Liver (tissue), 9 donors: Measurements from ENCODE around the gene HS1BP3. TPM values are rescaled to one million over a fixed set of nuclear protein-coding genes. Genes with fewer than 3 reads are reported as not detected.
A peak's percentile ranks its signal among the peaks of the same experiment; 100 is the strongest.

Source experiments
- DNase-seq: peaks from one replicate; pipeline ENCODE4 v3.0.0-alpha.2; 2017; ENCODE audit warnings: low spot score
- H3K27ac ChIP-seq, 2 donors: one replicate each; pipeline ENCODE4 v1.7.0; 2013; ENCODE audit warnings: inconsistent platforms in 2 of 2, low read length in 2 of 2, control low read depth in 1 of 2, low read depth in 1 of 2, mild to moderate bottlenecking in 1 of 2
- H3K27me3 ChIP-seq, 4 donors: one replicate each; pipeline versions ENCODE4 v1.6.1 to v1.7.0; 2013; ENCODE audit warnings: low read length in 3 of 4, inconsistent platforms in 1 of 4, mild to moderate bottlenecking in 1 of 4, moderate library complexity in 1 of 4; ENCODE audit not compliant: control insufficient read depth in 4 of 4, insufficient read depth in 4 of 4
- H3K36me3 ChIP-seq, 4 donors: one replicate each; pipeline versions ENCODE4 v1.6.1 to v1.7.0; 2013; ENCODE audit warnings: low read length in 3 of 4, mild to moderate bottlenecking in 3 of 4, low read depth in 1 of 4, moderate library complexity in 1 of 4; ENCODE audit not compliant: control insufficient read depth in 4 of 4, insufficient read depth in 3 of 4
- H3K4me1 ChIP-seq, 4 donors: one replicate each; pipeline versions ENCODE4 v1.6.1 to v1.7.0; 2013; ENCODE audit warnings: low read length in 3 of 4, mild to moderate bottlenecking in 3 of 4, moderate library complexity in 1 of 4; ENCODE audit not compliant: control insufficient read depth in 4 of 4, insufficient read depth in 4 of 4
- H3K4me3 ChIP-seq, 3 donors: one replicate each; pipeline versions ENCODE4 v1.6.1 to v1.7.0; 2013; ENCODE audit warnings: low read length in 3 of 3, control low read depth in 1 of 3, low read depth in 1 of 3, mild to moderate bottlenecking in 1 of 3
- H3K9ac ChIP-seq, 2 donors: one replicate each; pipeline ENCODE4 v1.7.0; 2013; ENCODE audit warnings: low read length in 2 of 2, mild to moderate bottlenecking in 2 of 2, moderate library complexity in 2 of 2, control low read depth in 1 of 2, low read depth in 1 of 2
- H3K9me3 ChIP-seq, 4 donors: one replicate each; pipeline versions ENCODE4 v1.6.1 to v1.7.0; 2013; ENCODE audit warnings: low read length in 3 of 4; ENCODE audit not compliant: control insufficient read depth in 4 of 4
- EGR1 ChIP-seq, 2 donors: IDR thresholded peaks; 2 replicates each; pipeline ENCODE4 v1.6.1; 2016 to 2018; ENCODE audit warnings: antibody characterized with exemption in 2 of 2, low read depth in 2 of 2
- FOXA1 ChIP-seq: IDR thresholded peaks from 2 replicates; pipeline ENCODE4 v1.6.1; 2016; ENCODE audit warnings: antibody characterized with exemption
- FOXA2 ChIP-seq: IDR thresholded peaks from 2 replicates; pipeline ENCODE4 v1.6.1; 2016; ENCODE audit warnings: antibody characterized with exemption
- GABPA ChIP-seq, 2 donors: IDR thresholded peaks in 1 of 2; conservative IDR thresholded peaks in 1 of 2; 2 replicates each; pipeline ENCODE4 v1.6.1; 2016; ENCODE audit warnings: antibody characterized with exemption in 2 of 2, mild to moderate bottlenecking in 1 of 2, moderate library complexity in 1 of 2
- JUND ChIP-seq, 2 donors: IDR thresholded peaks; 2 replicates each; pipeline ENCODE4 v1.6.1; 2016; ENCODE audit warnings: antibody characterized with exemption in 2 of 2
- RAD21 ChIP-seq, 2 donors: IDR thresholded peaks; 2 replicates each; pipeline ENCODE4 v1.6.1; 2016; ENCODE audit warnings: antibody characterized with exemption in 2 of 2, mild to moderate bottlenecking in 2 of 2
- REST ChIP-seq: IDR thresholded peaks from 2 replicates; pipeline ENCODE4 v1.6.1; 2016; ENCODE audit warnings: antibody characterized with exemption, mild to moderate bottlenecking
- RXRA ChIP-seq, 2 donors: IDR thresholded peaks; 2 replicates each; pipeline ENCODE4 v1.6.1; 2017 to 2018; ENCODE audit warnings: antibody characterized with exemption in 2 of 2, mild to moderate bottlenecking in 1 of 2
- SP1 ChIP-seq: IDR thresholded peaks from 2 replicates; pipeline ENCODE4 v1.6.1; 2018; ENCODE audit warnings: antibody characterized with exemption, mild to moderate bottlenecking
- TAF1 ChIP-seq: conservative IDR thresholded peaks from 2 replicates; pipeline ENCODE4 v1.6.1; 2016; ENCODE audit warnings: antibody characterized with exemption, mild to moderate bottlenecking
- YY1 ChIP-seq: IDR thresholded peaks from 2 replicates; pipeline ENCODE4 v1.6.1; 2016; ENCODE audit warnings: antibody characterized with exemption, mild to moderate bottlenecking
- ZBTB33 ChIP-seq: IDR thresholded peaks from 2 replicates; pipeline ENCODE4 v1.6.1; 2016; ENCODE audit warnings: antibody characterized with exemption
- WGBS: extraction: QIAGEN DNeasy Blood & Tissue Kit; methylation state at CpG from one replicate; pipeline ENCODE4 v1.1.7; 2013; 5-methylcytosine and 5-hydroxymethylcytosine counted together
- polyA plus RNA-seq, 2 donors: library from polyadenylated mRNA; stranded (reverse) in 1 of 2; unstranded in 1 of 2; fragments of 200-250 nt in 1 of 2; fragments of >200 nt in 1 of 2; fragmentation: Nextera tagmentation in 1 of 2; extraction: Ambion mirVana in 1 of 2; gene quantifications; one replicate each; pipeline versions ENCODE4 v1.2.1 to v1.2.3, GENCODE V29; 2013 to 2015
- total RNA-seq, 2 donors: library from RNA; depleted of rRNA; stranded (reverse); fragments of >200 nt; gene quantifications; one replicate each; pipeline ENCODE4 v1.2.3, GENCODE V29; 2014
- TF ChIP-seq, protein P1 (sequence below): fragments of 150-350 bp; IDR thresholded peaks from 2 replicates; pipeline ENCODE4 v1.5.1; 2017; ENCODE audit warnings: improper control_type of control experiment, low read depth, low read length; ENCODE audit not compliant: missing input control
- TF ChIP-seq, protein P2 (sequence below): IDR thresholded peaks from 2 replicates; pipeline ENCODE4 v1.6.1; 2016; ENCODE audit warnings: antibody characterized with exemption
- TF ChIP-seq, protein P3 (sequence below): IDR thresholded peaks from 2 replicates; pipeline ENCODE4 v1.6.1; 2016; ENCODE audit warnings: antibody characterized with exemption
- donor health status: healthy.
- donor health status: healthy.
- donor health status: healthy.
- donor health status: healthy.
- donor health status: healthy.

Gene HS1BP3
- total and polyA plus RNA-seq, 4 donors = 7.7 to 15.4 (median 10.9) TPM

DNA sequence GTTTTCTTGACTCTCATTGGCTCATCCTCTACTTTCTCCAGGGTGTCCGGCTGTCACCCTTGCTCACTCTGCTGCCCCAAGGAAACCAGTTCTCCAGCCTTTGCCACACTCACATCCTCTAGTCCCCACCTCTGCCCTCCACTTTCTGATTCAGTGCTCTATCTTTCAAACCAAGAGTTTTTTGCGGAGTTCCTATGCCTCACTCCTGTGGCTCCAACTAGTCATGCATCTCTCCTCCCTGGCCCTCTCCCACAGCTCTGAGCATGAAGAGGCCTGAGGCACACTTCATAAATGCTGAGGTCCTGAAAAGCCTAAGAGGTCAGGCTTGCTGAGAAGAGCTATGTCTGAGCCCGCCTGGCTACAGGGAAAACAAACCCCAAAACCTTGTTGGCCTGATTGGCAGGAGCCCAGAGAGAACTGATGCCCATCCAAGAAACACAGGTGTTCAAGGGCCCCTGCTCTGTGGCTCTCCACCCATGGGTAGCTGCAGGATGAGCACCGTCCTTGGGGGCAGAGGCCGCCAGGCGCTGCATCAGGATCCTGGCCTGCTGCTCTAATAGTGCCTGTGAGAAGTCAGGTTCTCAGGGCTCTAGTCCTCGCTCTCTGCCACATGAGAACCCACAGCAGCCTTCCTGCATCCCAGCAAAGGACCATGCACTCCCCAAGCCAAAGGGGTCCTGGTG lies 42.1 kb downstream of the HS1BP3 start:
- no peak overlapping the region for H3K9ac ChIP-seq
- no peak overlapping the region for H3K4me3 ChIP-seq
- 95% methylated on average over 7 of the region's 7 CpGs for WGBS
- DNase-seq = no peak
- H3K27ac ChIP-seq = peak overlapping the region in 1 of 2 donors; percentile 19
- H3K4me1 ChIP-seq = peaks cover 9 to 26% (median 15%) of the 10 kb centered on the region in 4 donors
- no peaks in the 10 kb centered on the region for H3K9me3 ChIP-seq
- no peaks in the 10 kb centered on the region for H3K27me3 ChIP-seq
- no peaks in the 10 kb centered on the region for H3K36me3 ChIP-seq
- no peak for TF ChIP-seq FOXA2
- TF ChIP-seq GABPA (IDR thresholded peaks at IDR 0.05 in 1 of 2, conservative IDR thresholded peaks at IDR 0.05 in 1 of 2) = no peak
- TF ChIP-seq FOXA1 = no peak
- no peak for TF ChIP-seq REST
- TF ChIP-seq, protein P1, sequence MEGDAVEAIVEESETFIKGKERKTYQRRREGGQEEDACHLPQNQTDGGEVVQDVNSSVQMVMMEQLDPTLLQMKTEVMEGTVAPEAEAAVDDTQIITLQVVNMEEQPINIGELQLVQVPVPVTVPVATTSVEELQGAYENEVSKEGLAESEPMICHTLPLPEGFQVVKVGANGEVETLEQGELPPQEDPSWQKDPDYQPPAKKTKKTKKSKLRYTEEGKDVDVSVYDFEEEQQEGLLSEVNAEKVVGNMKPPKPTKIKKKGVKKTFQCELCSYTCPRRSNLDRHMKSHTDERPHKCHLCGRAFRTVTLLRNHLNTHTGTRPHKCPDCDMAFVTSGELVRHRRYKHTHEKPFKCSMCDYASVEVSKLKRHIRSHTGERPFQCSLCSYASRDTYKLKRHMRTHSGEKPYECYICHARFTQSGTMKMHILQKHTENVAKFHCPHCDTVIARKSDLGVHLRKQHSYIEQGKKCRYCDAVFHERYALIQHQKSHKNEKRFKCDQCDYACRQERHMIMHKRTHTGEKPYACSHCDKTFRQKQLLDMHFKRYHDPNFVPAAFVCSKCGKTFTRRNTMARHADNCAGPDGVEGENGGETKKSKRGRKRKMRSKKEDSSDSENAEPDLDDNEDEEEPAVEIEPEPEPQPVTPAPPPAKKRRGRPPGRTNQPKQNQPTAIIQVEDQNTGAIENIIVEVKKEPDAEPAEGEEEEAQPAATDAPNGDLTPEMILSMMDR = no peak
- no peak for TF ChIP-seq RXRA (IDR thresholded peaks at IDR 0.05)
- TF ChIP-seq YY1 = no peak
- TF ChIP-seq RAD21 (IDR thresholded peaks at IDR 0.05) = no peak
- no peak for TF ChIP-seq EGR1 (IDR thresholded peaks at IDR 0.05; ENCODE audit: low read depth in 2 of 2)
- TF ChIP-seq, protein P2, sequence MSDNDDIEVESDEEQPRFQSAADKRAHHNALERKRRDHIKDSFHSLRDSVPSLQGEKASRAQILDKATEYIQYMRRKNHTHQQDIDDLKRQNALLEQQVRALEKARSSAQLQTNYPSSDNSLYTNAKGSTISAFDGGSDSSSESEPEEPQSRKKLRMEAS = no peak
- TF ChIP-seq ZBTB33 = no peak
- no peak for TF ChIP-seq TAF1
- no peak for TF ChIP-seq SP1
- TF ChIP-seq, protein P3, sequence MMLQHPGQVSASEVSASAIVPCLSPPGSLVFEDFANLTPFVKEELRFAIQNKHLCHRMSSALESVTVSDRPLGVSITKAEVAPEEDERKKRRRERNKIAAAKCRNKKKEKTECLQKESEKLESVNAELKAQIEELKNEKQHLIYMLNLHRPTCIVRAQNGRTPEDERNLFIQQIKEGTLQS = no peak

DNA sequence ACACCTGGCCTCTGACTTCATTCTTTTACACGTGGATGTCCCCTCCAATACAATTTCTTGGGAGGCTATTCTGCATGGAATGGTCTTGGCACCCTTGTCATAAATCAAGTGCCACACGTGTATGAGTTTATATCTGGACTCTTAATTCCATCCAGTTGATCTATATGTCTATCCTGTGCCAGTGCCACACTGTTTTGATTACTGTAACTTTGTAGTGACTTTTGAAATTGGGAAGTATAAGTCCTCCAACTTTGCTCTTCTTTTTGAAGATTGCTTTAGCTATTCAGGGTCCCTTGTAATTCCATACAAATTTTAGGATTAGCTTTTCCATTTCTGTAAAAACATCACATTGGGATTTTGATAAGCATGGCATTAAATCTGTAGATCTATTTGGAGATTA lies 43.5 kb downstream of the HS1BP3 start:
- Histone ChIP-seq H3K27me3 (no peaks in the 10 kb centered on the region), H3K36me3 (no peaks in the 10 kb centered on the region), H3K9ac (no peak overlapping the region), H3K27ac (no peak overlapping the region), H3K4me3 (no peak overlapping the region), H3K4me1 (peaks cover 9 to 26% (median 15%) of the 10 kb centered on the region in 4 donors), H3K9me3 (no peaks in the 10 kb centered on the region)
- no peak for DNase-seq
- WGBS = 94% methylated on average over 2 of the region's 2 CpGs
- TF ChIP-seq FOXA2 (no peak), ZBTB33 (no peak), GABPA (IDR thresholded peaks at IDR 0.05 in 1 of 2, conservative IDR thresholded peaks at IDR 0.05 in 1 of 2) (no peak), EGR1 (IDR thresholded peaks at IDR 0.05; ENCODE audit: low read depth in 2 of 2) (no peak), YY1 (no peak), RXRA (IDR thresholded peaks at IDR 0.05) (no peak), JUND (IDR thresholded peaks at IDR 0.05) (no peak), SP1 (no peak), TAF1 (no peak)
- TF ChIP-seq, protein P1 = no peak
- TF ChIP-seq, protein P2 = no peak
- TF ChIP-seq, protein P3 = no peak
